T1000 (cell line): ENCODE results near the gene KLRC4.
"Not testable (repeated sequence)": the region's sequence is repeated elsewhere in the genome, so short reads cannot be mapped to it uniquely, and the experiment has no call there.

Source experiments
- DNase-seq: peaks from one replicate; lab custom pipeline; 2025; ENCODE audit warnings: mixed read lengths; lab: John Stamatoyannopoulos, UW

Gene KLRC4

DNA sequence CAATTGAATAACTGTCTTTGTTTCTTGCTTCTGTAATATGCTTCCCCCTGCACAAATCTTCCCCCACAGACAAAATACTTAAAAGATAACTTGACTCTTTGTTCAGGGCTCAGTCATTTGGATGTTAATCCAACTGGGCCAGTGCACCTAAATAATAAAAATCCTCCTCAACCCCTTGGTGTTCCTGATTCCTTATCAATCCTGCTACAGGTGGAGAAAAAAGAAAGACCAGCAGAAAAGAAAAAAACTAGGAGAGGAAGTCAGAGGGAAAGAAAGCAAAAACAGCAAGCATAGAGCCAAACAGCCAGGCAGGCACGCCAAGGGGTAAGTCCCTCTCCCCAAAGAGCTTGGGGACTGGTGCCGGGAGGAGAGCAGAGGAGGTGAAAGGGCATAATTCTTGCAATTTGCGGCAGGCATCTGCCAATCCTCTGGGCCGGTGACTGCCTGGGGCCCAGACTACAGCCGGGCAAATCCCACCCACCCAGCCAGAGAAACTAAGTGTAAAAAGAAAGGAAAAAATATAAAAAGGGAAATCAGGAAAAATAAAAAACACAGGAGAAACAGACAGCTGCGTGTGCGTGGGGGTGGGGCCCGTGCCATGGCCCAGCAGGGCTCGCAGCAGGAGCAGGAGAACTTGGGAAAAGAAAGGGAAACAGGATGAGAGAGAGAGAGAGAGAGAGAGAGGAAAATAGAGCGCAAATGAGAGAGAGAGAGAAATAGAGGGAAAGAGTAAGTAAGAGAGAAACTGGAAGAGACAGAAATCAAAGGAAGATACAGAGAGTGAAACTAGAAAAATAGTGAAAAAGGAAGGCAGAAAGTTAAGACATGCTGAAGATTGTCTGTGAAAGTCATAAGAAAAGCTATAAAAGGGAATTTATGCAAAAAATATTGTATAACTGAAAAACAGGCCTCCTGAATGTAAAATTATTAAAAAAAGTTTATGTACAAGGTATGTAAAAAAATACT, 41.1 kb downstream of the KLRC4 start:
- no peak for DNase-seq

DNA sequence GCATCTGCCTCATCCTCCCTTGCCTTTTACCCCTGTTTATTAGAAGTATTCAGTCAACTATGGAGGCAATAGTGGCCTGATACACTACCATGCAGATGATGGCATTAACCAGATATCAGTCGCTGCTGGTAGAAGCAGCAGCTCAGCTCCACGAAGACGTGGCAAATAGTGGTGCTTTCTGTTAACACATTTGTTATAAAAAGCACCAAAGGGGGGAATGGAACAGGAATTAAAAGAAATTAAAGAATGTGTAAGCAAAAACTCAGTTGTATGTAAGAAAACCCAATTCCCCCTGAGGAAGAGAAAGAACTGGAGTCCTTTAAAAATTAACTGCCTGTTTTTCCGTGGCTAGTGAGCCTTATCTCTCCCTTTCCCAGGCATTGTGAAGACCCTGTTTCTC, 41.8 kb downstream of the KLRC4 start:
- not testable (repeated sequence) for DNase-seq

DNA sequence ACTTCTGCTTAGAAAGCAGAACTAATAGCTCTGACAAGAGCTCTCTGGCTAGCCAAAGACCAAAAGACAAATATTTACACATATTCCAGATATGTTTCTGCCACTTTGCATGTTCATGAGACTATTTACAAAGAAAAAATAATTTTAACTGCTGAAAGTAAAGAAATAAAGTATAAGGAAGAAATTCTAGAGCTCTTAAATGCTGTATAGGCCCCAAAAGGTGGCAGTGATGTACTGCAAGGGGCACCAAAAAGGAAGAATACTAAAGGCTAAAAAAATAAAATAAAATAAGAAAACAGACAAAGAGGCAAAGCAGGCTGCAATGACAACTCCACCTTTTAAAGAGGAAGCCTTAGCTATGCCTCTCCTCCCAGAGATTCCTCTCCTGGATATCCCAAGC, 42.7 kb downstream of the KLRC4 start:
- DNase-seq: no peak

DNA sequence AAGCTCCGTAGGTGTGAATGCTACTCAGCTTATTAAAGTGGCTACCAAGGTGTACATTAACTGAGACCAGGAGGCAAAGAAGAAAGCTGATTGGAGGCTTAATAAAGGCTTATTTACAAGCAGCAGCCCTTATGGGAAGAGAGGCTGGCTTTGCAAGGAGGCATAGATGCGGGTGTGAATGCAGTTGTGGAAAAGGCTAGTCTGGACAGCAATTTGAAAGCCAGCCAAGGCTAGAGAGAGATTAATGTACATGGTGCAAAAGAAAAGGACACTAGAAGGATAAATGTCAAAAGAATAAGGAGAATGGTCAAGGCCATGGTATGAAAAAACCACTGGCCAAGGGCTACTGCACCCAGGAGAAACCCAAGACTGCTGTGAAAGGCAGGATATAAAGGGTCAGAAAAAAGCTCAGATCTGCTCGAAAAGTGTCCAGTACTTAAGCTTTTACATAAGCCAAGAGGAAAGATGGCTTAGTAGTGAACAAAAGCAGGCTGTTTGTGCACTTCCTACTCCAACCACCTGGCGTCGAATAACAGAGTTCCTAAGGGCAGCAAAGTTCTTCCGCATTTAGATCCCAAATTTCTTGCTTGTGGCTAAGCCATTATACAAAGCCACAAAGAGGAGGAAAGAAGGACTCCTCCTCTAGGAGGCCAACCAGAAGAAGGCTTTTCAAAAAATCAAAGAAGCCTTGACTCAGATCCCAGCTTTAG, 43.7 kb downstream of the KLRC4 start:
- no peak for DNase-seq

DNA sequence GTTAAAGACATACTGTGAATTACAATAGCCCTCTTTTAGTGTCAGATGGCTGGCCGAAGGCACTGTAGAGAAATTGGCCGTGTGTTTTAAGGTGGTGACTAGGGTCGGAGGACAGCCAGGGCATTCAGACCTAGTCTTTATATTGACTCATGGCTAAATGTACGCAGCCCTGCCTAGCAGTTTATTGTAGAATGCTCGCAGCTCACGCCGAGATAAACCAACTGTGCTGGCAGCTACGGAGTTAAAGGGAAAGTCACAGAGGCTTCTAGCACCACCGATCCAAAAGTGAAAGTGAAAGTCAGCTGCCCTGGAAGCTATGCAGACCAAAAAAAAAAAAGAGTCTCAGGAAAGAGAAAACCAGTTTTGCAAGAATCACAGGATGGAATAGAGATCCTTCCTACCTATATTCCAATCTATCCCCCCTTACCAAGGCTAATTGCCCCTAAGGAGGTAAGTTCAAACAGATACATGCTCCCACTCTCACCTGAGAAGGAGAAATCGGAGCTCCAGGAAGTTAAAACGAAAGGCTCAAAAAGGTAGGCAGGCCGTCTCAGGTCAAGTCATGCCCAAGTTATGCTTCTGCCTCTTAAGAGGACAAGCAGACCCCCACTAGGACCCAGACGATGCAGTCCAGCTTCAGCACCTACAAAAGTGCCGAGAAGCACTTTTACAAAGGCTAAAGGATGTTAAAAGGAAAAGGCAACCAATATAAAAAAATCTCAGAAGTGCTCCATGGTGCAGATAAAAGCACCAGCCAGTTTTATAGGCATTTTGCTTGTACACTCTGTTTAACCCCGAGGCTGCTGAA, 44.5 kb downstream of the KLRC4 start:
- DNase-seq: peak; percentile 40

DNA sequence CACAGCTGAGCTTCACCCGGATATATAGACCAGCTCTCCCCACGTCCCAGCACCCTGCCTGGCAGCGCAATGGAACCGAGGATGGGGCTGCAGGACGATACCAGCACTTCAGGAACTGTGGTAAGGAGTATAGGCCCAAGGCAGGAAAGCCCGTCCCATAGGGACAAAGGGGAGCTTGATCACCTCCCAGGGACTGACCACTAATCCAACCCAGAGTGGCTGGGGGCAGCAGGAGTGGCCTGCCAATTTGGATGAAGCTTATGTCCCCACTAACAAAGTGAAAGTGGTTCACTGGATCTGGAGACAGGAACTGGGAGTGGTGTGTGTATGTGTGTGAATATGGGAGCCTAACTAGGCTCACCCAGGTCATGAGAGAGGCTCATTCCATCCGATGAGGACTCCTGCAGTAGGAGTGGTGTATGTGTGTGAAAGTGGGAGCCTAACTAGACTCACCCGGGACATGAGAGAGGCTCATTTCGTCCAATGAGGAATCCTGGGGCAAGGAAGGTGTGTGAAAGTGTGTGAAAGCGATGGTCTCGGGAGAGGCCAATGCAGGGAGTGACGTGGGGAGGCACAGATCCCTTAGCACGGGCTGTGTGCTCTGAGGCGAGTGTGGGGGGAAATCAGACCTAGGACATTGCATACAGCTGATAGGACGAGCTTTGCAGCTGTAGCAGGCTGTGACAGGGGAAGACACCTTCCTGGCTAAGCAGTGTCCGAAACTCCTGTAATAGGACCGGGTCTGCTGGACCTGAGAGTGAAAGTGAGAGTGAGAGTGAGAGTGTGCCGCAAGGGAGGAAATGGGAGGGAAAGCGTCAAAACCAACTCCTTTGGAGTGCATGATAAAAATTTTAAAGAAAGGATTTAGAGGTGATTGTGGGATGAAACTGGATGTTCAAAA, 45.4 kb downstream of the KLRC4 start:
- DNase-seq: no peak

DNA sequence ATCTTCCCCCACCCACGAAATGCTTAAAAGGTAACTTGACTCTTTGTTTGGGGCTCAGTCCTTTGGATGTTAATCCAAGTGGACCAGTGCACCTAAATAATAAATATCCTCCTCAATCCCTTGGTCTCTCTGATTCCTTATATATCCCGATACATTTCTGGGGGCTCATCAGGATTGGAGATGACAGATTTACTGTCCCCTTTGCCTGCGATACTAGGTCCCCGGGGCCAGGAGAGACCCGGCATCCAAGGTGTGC, 46.0 kb downstream of the KLRC4 start:
- no peak for DNase-seq

DNA sequence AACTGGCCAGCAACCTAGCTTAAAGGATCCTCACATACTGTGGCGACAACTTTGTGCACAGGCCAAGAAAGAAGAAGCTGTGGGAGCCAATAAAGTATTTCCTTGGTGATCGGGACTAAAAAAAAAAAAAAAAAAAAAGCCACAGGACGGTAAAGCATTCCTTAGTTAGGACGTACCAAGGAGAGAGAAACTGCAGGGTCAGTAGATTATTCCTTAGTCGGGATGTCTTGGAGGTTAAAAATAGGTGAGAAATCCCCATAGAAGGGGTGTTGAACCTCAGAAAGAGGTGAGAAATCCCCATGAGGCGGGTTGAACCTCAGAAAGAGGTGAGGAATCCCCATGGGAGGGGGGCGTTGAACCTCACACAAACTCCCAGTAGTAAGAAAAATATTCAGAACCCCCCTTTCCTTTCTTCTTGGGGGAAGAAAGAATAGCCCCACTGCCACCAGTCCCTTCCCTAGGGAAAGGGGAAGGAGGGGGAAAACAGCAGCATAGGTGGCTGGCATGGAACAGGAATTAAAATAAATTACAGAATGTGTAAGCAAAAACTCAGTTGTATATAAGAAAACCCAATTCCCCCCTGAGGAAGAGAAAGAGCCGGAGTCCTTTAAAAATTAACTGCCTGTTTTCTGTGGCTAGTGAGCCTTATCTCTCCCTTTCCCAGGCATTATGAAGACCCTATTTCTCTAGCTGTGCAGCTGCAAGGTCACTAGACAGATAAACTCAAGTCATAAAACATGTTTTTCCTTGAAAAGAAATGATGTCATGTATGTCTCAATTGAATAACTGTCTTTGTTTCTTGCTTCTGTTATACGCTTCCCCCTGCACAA, 46.5 kb downstream of the KLRC4 start:
- no peak for DNase-seq

DNA sequence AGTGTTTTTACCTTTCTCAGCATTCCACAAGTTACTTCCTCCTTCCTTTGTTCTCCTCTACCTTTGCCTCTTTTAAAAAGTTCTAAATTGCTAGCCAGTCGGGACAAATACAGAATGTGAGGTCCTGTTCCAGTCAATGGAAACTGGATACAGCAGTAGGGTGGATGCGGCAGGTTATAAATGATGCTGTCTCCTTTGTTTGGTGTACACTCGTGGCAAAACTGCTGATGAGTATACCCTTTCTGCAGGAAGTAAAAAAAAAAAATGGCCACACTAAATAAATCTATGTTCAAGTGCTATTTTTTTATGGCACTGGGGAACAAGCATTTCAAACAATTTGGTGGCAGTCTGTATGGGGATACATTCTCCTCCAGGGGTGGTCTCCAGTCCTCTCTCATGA, 47.2 kb downstream of the KLRC4 start:
- no peak for DNase-seq

DNA sequence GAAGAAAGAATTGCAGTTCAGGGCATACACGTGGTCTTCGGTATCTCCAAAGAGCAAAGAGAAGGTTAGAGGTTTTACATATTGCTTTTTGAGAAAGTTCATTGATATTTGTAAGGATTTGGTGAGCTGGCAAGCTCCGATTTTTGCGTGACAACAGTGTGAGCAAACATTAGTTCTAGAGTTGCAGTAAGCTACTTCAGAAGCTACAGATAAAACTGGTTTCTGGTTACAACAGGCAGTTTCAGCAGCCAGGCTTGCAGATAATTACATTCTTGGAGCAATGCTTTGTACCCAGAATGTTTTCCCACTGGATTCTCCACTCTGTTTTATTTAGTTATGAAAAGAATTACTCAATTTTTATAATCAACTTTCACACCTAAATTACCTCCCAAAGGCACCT, 47.9 kb downstream of the KLRC4 start:
- no peak for DNase-seq

DNA sequence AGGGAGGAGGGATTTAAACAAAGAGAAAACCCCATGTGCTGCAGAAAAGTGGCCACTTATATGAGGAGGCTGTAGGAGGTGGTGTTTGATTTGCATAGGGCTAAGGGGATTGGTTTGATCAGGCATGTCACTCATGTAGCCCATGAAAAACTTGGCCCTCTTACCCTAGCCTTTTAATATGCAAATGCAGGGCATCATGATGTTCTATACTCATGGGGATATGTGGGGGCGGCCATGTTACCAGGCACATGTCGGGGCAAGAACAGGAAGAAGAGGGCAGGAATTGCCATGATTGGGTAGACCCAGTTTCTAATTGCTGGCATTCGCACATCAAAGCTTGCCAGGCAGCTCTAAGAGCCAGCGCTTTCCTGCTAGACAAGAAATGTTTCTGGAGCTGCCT, 48.5 kb downstream of the KLRC4 start:
- DNase-seq: no peak

DNA sequence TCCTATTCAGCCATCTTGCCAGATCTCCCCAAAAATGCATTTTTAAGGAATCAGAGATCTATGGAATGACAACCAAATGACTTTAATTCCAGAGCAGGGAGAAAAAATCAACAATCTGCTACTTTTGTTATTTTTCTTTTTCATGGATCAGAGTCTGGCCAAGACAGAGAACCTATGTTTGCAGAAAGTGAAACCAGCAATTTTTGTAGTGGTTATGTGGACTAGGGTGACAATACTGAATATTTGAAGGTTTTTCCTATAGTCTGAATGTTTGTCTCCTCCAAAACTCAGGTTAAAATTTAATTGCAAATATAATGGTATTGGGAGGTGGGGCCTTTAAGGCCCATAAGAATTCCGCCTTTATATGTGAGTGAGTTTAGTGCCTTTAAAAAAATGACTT, 50.6 kb downstream of the KLRC4 start:
- no peak for DNase-seq

DNA sequence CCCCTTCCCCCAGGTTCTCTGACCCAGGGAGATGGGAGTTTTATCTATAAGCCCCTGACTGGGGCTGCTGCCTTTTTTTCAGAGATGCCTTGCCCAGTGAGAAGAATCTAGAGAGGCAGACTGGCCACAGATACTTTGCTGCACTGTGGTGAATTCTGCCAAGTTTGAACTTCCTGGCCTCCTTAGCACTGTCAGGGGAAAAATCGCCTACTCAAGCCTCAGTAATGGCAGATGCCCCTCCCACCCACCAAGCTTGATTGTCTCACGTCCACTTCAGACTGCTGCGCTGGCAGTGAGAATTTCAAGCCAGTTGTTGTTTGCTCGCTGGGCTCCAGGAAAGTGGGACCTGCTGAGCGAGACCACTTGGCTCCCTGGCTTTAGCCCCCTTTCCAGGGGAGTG, 51.4 kb downstream of the KLRC4 start:
- DNase-seq: no peak
